Measurements from ENCODE around the gene TSHZ2.

- TF ChIP-seq CTCF (IDR thresholded peaks at IDR 0.05) (no peak), POLR2A (IDR thresholded peaks at IDR 0.05) (no peak)
Observed at GRCh38 chr20:52965819-52966218, 6.3 kb upstream of the TSHZ2 start.
